SIG-M5 treated with dmso at 0.1 percent for 504 hours (cell line): ENCODE measurements around the gene CDH18.
"Not testable (repeated sequence)": the region's sequence is repeated elsewhere in the genome, so short reads cannot be mapped to it uniquely, and the experiment has no call there.

Source experiments
- DNase-seq: peaks from one replicate; lab custom pipeline; 2025; ENCODE audit not compliant: unreplicated experiment; lab: John Stamatoyannopoulos, UW

The CDH18 gene

DNA sequence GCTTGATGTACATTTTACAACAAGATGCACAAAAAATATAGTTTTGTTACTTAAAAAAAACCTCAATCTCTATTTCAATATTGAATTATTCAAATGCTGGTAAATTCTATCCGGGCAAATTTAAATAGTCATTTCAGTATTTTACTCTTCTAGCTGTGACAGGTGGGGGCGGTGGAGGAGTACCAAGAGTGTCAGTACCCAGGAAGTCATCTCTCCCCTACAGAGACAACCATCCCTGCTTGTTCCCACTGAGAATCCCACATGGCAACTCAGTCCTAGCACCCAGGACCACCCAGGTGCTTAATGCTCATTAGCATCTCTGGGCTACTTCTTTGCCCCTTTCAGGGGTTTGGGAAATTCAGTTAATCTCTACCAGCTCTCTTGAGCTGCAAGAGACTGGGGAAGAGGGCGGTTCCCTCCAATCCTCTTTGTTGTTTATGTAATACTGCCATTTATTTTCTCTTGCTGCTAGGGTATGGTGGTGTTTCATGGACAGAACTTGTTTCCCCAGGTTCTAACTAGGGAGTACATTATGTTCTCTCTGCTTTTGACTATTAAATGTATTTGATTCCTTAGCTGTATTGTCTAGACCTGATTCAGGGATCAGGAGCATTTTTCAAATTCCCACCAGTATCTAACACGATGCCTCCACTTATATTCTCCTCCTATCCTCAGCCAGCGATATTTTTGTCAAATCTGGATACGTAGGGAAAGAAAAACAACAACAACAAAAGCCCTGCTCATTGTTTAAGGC, 122.5 kb downstream of the CDH18 start:
- no peak for DNase-seq

DNA sequence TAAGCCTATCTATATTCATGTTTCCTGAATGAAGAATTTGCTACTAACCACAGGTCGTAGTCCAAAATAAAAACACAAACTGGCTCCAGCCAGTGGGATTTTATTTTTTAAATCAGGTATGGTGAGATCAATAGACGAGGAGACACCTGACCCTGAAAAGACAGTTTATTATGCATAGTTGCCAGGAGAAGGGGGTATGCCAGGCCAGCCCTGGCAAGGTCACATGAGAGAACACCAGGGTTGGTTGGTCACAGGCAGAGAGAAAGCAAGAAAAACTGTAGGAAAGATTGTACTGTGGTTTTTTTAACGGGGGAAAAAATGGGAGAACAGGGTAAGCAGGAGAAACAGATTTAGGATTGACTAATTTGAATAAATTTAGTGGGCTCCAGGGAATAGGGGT, 125.3 kb downstream of the CDH18 start:
- DNase-seq: no peak

DNA sequence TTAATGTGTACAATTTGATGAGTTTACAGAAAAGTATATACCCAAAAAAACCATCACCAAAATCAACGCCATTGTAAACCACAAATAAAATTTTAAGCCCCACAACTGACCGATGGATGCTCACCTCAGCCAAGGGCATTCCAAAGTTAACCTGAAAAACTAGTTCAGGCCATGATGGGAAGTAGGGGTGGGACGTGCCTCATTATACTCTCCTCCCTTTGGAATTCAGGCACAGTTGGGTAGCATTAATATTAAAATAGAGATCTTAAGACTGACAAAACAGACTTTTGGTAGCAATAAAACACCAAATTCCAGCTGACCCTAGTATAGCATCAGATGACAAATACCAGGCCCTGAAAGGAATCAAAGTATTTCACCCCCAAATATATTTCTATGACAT, 129.0 kb downstream of the CDH18 start:
- DNase-seq: no peak

DNA sequence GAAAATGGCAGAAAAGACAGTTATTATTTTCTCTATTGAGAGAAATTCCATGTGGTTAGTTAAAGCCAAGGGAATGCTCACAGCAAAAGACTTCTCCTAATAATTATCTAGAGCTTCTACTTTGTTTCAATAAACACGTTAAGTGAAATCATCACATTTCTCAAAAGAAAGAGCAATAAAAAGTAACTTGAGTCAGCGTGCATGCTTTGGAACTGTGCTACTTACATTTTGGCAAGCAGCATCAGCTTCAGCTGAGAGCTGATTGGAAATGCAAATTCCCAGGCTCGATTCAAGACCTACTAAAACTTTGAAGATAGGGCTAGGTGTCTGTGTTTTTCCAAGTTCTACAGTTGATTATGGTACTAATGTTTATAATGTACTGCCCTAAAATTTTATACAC, 132.1 kb downstream of the CDH18 start:
- no peak for DNase-seq

DNA sequence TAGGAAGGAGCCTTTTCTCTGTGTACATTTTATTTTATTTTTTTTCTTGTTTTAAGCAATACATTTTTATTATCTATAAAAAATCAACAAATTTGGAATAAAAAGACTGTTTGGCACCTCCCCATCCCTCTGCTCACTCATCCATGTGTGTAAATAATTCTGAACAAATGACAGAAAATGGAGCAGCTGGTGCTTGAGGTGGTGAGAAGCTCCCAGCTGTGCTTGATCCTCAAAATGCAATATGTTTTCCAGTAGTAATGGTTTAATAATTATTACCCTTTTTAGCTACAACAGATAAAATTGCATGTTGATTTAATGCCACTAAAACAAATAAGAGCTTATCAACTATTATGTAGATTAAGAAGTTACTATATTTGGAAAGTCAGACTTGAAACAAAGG, 132.5 kb downstream of the CDH18 start:
- DNase-seq: no peak

DNA sequence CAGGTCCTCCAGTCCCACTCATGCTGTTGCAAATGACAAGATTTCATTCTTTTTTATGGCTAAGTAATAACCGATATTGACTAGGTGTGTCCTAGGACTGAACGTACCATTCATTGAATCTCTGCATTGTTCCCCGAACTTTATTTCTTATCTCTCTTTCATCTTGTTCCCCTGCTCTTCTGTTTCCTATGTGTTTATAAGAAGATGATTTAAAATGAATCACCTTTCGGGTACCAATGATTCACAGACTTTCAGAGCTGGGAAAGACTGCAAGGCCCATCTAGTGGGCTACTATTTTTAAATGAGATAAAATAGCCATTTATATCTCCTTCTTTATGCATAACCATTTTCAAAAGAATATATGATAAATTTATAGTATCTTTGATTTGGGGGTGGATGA, 133.0 kb downstream of the CDH18 start:
- DNase-seq: no peak

DNA sequence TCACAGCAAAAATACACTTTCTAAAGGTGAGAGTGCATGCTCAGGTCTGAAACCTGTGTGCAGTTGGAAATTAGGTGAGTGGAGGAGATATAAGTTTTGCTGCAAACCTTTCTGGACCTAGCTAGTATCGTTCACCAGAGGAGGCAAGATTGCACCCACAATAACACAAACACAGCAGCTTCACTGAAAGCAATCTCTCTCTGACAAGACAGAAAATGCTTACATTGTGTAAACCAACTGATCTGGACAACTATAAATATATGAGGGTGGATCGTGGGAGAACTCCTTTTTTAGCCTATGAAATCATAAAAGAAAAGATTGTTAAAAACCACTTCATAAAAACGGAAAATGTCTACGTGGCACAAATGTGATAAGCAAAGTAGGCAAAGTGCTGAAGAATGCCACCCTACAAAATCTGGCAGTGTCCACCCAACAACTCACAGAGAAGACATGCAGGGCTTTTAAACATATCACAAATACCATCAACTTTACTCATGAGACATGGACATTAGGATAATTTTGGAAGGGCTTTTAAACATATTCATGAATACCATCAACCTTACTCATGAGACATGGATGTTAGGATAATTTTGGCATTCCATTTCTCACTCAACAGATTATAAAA, 134.3 kb downstream of the CDH18 start:
- no peak for DNase-seq

DNA sequence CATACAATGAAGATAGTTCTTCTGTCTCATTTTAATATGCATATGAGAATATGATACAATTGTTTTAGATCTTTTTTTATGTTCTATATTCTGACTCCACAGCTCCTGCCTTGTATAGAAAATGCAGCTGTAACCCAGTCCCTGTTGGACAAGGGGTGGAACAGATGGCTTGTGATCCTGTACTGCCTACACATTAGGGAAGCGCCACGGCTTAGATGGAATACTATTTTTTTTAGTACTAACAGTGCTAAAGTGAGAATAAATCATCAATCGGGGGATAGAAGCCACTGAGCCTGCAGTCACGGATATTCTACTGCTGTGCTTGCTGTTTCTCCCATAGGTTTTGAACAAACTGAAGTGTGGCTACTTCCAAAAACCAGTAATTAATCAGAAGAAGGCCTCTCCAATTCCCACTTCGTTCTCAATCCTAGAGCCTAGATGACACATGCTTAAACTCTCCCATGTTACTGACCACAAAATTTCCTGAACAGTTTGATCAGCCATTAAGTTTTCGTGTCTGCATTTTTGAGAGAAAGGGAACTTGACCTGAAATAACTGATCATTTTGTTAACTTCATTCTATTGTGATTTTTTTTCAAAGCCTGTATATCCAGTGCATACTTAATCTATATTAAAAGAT, 150.3 kb downstream of the CDH18 start:
- DNase-seq: no peak

DNA sequence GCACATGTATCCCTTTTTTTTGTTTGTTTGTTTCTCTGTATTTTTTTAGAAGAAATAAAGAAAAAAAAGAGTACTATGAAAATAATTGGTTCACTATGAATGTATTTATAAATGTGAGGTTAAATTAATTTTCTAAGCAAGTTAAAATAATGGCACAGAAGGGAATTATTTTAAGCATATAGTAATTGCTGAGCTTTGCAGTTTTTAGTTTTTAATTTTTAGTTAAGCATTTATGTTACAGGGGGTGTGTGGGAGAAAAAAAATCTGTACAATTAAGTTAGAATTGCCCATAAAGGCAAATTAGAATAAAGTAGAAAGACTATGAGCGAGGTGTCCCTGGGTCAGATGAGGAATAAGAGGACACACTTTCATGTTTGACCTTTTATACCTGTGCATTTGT, 152.6 kb downstream of the CDH18 start:
- DNase-seq: no peak

DNA sequence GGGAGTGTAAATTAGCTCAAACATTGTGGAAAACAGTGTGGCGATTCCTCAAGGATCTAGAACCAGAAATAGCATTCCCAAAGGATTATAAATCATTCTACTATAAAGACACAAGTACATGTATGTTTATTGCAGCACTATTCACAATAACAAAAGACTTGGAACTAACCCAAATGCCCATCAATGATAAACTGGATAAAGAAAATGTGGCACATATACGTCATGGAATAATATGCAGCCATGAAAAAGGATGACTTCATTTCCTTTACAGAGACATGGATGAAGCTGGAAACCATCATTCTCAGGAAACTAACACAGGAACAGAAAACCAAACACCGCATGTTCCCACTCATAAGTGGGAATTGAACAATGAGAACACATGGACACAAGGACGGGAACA, 175.3 kb downstream of the CDH18 start:
- DNase-seq: not testable (repeated sequence)

DNA sequence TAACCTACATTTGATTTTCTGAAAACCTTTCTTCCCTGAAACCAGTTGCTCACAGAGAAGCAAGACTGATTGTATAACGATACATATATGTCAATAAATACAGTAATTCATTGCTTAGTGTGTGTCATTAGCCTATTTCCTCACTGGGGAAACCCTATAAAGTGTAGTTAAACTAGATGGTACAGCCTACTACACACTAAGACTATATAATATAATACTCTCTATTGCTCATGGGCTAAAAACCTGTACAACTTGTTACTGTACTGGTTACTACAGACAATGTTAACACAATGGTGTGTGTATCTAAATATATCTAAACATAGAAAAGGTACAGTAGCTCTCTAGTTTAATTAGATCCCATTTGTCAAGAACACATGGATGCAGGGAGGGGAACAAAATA, 181.2 kb downstream of the CDH18 start:
- peak; percentile 32 for DNase-seq

DNA sequence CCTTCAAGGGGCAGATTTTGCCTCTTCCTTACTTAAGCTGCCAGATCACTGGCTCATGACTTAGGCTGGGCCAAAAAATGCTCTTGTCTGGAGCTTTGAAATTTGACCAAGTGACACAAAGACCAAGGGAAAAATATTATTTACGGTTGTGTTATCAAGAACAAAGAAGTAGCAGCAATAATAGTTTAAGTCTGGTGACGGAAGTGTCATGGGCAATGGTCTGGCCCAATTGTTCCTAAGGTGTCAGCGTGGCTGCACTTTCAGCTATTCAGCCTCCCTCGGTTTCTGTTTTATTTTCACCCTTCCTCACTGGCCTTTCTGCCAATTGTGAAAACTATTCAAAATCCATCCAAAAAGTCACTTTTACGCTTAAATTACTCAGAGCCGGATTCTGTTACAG, 185.3 kb downstream of the CDH18 start:
- no peak for DNase-seq

DNA sequence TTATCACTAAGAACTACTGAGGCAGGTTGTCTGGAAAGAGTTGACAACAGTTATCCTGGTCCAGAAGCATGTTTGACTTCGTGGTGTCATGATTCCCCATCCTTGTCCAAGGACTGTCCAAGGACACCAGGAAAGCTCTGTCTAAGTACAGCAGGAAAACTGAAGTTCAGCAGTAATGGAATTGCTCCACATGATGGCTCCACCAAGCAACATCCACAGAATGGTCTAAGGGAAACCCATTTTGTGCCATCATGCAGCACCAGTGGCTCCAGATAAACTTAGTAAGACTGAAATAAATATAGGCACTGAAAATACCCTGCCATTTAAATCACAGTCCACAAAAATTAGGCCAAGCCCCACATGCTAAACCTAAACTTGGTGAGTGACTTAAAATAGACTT, 192.8 kb downstream of the CDH18 start:
- DNase-seq: peak; percentile 30

DNA sequence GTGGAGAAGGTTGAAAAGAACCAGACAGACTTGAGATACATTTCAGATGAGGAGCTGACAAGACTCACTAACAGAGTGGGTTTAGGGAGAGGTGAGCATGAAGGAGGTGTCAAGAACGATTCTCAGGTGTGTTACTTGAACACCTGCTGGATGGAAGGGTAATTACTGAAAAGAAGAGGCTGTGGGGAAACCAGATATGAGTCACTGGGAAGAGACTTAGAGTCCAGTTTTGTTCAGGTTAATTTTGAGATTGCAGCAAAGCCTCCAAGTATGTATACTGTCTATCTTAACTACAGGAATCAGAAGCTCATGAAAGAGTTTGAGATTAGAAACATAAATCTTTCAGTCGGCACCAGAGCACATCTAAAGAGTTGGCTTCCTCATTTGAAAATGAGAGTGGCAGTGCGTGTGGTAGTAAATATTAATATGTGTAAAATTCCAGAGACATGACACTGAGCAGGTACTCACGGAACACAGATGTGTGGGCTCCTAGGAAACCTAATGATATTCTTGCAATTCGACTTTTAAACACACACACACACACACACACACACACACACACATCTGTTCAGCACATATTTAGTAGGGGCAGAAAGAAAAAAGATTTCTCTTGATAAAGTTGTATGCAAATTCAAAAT, 197.1 kb downstream of the CDH18 start:
- no peak for DNase-seq

DNA sequence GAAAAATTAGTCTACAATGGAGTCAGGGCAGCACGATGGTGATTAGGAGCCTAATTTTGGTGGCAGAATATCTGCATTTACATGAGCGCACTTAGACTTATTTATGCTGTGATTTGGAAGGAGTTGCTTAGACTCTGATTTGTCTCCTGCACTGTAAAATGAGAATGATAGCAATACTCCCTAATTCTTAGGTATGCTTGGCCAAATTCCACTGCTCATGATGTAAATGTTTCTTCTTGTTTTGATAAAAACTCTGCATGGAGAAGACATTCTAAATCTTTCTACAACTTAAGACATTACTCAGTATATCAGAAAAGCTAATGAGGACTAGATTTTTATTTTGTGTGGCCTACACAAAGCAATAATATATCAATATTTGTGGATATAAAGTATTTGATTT, 205.4 kb downstream of the CDH18 start:
- DNase-seq: no peak

DNA sequence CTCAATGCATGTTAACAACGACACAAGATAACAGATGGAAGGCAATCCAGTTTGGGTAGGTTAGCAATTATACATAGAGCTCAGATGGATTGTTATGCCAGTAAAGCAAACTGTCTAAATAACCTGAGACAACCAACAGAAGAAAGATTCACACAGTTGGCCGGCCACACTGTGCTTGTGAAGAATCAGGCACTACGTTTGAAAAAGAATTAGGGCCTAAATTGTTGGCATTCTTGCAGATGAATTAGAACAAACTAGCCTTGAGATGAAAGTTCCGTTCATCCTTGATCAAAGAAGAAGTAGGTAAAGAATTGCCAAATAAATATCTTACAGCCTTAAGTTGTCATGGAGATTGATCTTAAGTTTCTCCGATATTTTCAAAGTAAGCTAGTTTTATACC, 210.6 kb downstream of the CDH18 start:
- no peak for DNase-seq

DNA sequence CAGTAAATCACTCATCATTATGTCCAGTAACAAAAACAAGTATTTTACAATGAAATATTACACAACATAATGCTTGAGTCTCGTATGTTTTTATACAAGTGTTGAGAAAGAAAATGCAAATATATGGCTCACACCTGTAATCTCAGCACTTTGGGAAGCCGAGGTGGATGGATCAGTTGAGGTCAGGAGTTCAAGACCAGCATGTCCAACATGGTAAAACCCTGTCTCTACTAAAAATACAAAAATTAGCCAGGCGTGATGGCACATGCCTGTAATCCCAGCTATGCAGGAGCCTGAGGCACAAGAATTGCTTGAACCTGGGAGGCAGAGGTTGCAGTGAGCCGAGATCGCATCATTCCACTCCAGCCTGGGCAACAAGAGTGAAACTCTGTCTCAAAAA, 211.1 kb downstream of the CDH18 start:
- not testable (repeated sequence) for DNase-seq

DNA sequence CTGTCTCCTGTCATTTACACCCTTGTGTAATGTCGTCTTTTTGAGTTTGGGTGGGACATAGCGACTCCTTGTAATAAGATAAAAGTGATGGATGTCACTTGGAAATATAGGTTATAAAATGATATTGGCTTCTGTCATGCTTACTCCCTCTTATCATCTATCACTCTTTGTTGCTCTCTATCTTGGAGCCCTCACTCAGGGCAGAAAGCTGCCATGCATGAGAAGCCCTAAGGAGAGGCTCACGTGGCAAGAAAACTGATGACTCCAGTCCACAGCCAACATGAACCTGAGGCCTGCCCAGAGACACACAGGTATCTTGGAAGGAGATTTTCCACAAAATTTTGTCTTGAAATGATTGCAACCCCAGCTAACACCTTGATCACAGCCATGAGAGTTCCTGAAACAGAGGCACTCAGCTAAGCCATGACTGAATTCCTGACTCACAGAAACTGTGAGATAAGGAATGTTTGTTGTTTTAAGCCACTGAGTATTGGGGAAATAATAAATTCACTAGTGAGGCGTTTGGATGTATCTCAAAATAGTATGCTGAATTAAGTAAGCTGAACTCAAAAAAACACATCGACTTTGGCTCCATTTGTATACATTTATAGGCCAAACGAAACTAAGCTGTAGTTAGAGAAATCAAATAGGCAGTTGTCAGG, 216.7 kb downstream of the CDH18 start:
- DNase-seq: no peak

DNA sequence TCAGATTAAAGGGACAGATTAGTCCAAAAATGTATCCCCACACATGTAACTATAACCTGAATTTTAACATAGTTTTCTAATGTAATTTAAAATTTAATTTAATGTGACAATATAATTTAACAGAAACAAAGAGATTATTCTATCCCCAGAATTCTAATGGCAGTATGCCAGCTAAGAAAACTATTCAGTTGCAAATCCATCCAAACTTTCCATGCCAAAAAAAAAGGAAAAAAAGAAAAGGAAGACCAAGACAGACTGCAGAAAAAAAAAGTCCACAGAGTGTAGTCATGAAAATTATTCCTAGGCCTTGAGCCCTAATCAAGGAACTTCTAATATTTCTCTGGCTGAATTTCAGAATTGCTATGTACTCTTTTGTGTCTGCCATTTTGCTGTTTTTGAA, 217.6 kb downstream of the CDH18 start:
- no peak for DNase-seq

DNA sequence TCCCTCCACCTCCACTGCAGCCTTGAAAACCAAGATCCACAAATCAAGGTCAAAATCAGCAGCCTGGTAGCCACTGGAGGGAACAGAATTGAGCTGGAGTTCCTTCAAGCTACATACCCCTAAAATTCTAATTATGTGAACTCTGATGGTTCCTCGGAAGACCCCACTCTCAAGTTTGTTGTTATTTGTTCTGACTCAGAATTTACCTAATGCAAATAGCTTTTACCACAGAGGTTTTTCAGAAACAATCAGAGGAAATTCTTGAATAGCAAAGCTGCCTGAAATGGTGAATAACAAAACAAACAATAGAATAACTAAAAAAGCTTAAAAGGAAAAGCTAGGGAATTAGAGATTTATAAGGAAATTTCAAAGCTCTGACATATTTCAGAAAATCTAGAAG, 220.0 kb downstream of the CDH18 start:
- DNase-seq: no peak

DNA sequence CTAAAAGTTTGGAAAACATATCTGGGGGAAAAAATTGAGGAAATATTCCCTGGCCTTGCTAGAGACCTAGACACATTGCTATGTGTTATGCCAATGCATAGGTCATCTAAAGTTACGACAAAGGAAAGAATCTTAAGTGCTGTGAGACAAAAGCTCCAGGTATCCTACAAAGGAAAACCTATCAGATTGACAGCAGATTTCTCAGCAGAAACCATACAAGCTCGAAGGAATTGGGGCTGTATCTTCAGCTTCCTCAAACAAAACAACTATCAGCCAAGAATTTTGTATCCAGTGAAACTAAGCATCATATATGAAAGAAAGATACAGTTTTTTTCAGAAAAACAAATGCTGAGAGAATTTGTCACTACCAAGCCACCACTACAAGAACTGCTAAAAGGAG, 234.4 kb downstream of the CDH18 start:
- DNase-seq: no peak

DNA sequence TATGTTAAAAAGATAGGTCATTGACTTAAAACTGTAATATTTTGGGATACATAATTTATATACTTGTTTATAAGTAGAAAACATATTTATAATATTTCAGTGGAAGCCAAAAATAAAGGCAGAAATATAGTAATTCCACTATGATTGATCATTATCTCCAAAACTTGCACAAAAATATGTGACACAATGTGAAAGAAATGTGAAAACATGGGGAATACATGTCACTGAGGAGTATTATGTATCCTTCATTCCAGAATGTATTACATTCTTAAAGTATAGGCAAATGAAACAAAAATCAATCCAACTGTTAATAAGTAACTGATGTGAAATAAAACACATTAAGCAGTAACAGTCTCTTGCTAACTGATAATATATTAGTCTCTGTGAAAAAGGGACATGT, 236.7 kb downstream of the CDH18 start:
- DNase-seq: no peak
